ENCODE results near the gene ARMC3.

- TF ChIP-seq CTCF (IDR thresholded peaks at IDR 0.05): no peak
- no peak for TF ChIP-seq POLR2A (IDR thresholded peaks at IDR 0.05)
- no peak for TF ChIP-seq POLR2AphosphoS5 (IDR thresholded peaks at IDR 0.05)
Measured at GRCh38 chr10:22915314-22915713, 12.5 kb upstream of the ARMC3 start.
